ENCODE measurements around the gene SRGAP2C.
"Not testable (repeated sequence)": the region's sequence is repeated elsewhere in the genome, so short reads cannot be mapped to it uniquely, and the experiment has no call there.

- not testable (repeated sequence) for TF ChIP-seq CTCF (IDR thresholded peaks at IDR 0.05; ENCODE audit: low read length); EZH2 (optimal IDR thresholded peaks at IDR 0.05; ENCODE audit: low read depth, low read length); EZH2phosphoT487 (IDR thresholded peaks at IDR 0.05; ENCODE audit: low read length)
Measured at GRCh38 chr1:121215699-121216417, 31.1 kb downstream of the SRGAP2C start.
